Endodermal cell (in vitro differentiated cells): ENCODE measurements around the gene DTYMK. TPM values are rescaled to one million over a fixed set of nuclear protein-coding genes. Genes with fewer than 3 reads are reported as not detected.

Experiments used
- DNase-seq: peaks from one replicate; pipeline ENCODE4 v3.0.0-alpha.2; 2017
- H3K27ac ChIP-seq: 2 replicates; pipeline ENCODE4 v1.5.1; 2013; ENCODE audit warnings: mild to moderate bottlenecking, low read depth, low read length, moderate library complexity
- H3K27me3 ChIP-seq: 2 replicates; pipeline ENCODE4 v1.6.1; 2013; ENCODE audit warnings: mild to moderate bottlenecking, low read length, moderate library complexity; ENCODE audit not compliant: insufficient read depth, control insufficient read depth, poor library complexity, severe bottlenecking
- H3K36me3 ChIP-seq: 2 replicates; pipeline ENCODE4 v1.7.0; 2013; ENCODE audit warnings: mild to moderate bottlenecking, low read length, moderate library complexity; ENCODE audit not compliant: control insufficient read depth, insufficient read depth
- H3K4me1 ChIP-seq: one replicate; pipeline ENCODE4 v1.7.0; 2013; ENCODE audit warnings: low read length; ENCODE audit not compliant: control insufficient read depth, insufficient read depth
- H3K4me3 ChIP-seq: 2 replicates; pipeline ENCODE4 v1.5.1; 2013; ENCODE audit warnings: mild to moderate bottlenecking, low read length, moderate library complexity
- H3K9ac ChIP-seq: 2 replicates; pipeline ENCODE4 v1.6.1; 2013; ENCODE audit warnings: mild to moderate bottlenecking, low read length, moderate library complexity; ENCODE audit not compliant: poor library complexity, severe bottlenecking; ENCODE audit errors: extremely low read depth
- H3K9me3 ChIP-seq: 2 replicates; pipeline ENCODE4 v1.6.1; 2013; ENCODE audit warnings: mild to moderate bottlenecking, low read length, moderate library complexity; ENCODE audit not compliant: control insufficient read depth
- H3K27ac Mint-ChIP-seq: 2 replicates; pipeline ENCODE4 v1.8.0; 2020; ENCODE audit warnings: mixed read lengths
- H3K27me3 Mint-ChIP-seq: 2 replicates; pipeline ENCODE4 v1.8.0; 2021; ENCODE audit warnings: mild to moderate bottlenecking, mixed read lengths; ENCODE audit not compliant: insufficient read depth
- H3K36me3 Mint-ChIP-seq: 2 replicates; pipeline ENCODE4 v1.8.0; 2020; ENCODE audit warnings: low read depth, mixed read lengths
- H3K4me1 Mint-ChIP-seq: 2 replicates; pipeline ENCODE4 v1.8.0; 2020; ENCODE audit warnings: mixed read lengths
- H3K4me3 Mint-ChIP-seq: 2 replicates; pipeline ENCODE4 v1.8.0; 2020; ENCODE audit warnings: mild to moderate bottlenecking, moderate library complexity, mixed read lengths
- H3K9me3 Mint-ChIP-seq: 2 replicates; pipeline ENCODE4 v1.8.0; 2020; ENCODE audit warnings: mild to moderate bottlenecking, mixed read lengths
- WGBS, 2 experiments: methylation state at CpG; one replicate each; pipeline versions ENCODE4 v1.1.5 to v1.1.7; 2013; ENCODE audit warnings: missing lambda C conversion rate in 2 of 2, mixed read lengths in 1 of 2; ENCODE audit not compliant: insufficient coverage in 1 of 2, insufficient read length in 1 of 2; 5-methylcytosine and 5-hydroxymethylcytosine counted together
- total RNA-seq, 2 donors: library from RNA; stranded (reverse); fragmentation: NEBNext Ultra II Directional in 1 of 2; extraction: Animal tissue kit (Norgen Biotek cat#: 25700) in 1 of 2; gene quantifications; 2 replicates in 1 of 2; 3 replicates in 1 of 2; pipeline ENCODE4 v1.2.1, GENCODE V29; 2021
- TF ChIP-seq, protein P1 (sequence below): fragments of 200-600 bp; sonication (generic); conservative IDR thresholded peaks from 2 replicates; pipeline ENCODE4 v1.5.0; 2021; ENCODE audit warnings: antibody characterized with exemption, mild to moderate bottlenecking

DTYMK gene
- total RNA-seq, 2 donors from 2014 or later, result 60.9 to 62.4 TPM

DNA sequence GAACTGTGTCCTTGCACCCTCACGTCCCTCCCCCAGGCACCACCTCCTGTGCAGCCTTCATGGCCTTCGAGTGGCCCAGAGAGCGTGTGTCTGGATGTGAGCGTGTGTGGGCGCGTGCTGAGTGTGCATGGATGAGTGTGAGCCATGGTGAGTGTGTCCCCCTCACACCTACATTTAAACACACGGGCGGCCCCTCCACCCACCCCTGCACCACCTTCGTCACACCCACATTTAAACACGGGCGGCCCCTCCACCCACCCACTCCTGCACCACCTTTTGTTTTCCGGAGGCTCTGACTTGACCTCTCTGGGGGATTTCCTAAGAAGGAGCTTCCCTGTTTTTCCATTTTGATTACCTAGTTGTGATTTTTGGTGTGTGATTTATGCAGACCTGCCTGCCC, 17.8 kb downstream of the DTYMK start:
- TF ChIP-seq, protein P1, sequence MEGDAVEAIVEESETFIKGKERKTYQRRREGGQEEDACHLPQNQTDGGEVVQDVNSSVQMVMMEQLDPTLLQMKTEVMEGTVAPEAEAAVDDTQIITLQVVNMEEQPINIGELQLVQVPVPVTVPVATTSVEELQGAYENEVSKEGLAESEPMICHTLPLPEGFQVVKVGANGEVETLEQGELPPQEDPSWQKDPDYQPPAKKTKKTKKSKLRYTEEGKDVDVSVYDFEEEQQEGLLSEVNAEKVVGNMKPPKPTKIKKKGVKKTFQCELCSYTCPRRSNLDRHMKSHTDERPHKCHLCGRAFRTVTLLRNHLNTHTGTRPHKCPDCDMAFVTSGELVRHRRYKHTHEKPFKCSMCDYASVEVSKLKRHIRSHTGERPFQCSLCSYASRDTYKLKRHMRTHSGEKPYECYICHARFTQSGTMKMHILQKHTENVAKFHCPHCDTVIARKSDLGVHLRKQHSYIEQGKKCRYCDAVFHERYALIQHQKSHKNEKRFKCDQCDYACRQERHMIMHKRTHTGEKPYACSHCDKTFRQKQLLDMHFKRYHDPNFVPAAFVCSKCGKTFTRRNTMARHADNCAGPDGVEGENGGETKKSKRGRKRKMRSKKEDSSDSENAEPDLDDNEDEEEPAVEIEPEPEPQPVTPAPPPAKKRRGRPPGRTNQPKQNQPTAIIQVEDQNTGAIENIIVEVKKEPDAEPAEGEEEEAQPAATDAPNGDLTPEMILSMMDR, result no peak
- DNase-seq, result no peak
- Histone ChIP-seq H3K9me3 (no peaks in the 10 kb centered on the region), H3K27me3 (no peaks in the 10 kb centered on the region), H3K36me3 (peaks cover 41% of the 10 kb centered on the region), H3K27ac (no peak overlapping the region), H3K9ac (no peak overlapping the region), H3K4me3 (no peak overlapping the region), H3K4me1 (no peaks in the 10 kb centered on the region)
- H3K27ac Mint-ChIP-seq, result no peak overlapping the region
- H3K36me3 Mint-ChIP-seq, result peaks cover 48% of the 10 kb centered on the region
- peaks cover 4% of the 10 kb centered on the region for H3K4me1 Mint-ChIP-seq
- 90% methylated on average over 12 of the region's 12 CpGs; no CpG with 5 or more reads in 1 of the 2 experiments for WGBS, 2 experiments
- no peaks in the 10 kb centered on the region for H3K9me3 Mint-ChIP-seq
- no peak overlapping the region for H3K4me3 Mint-ChIP-seq
- no peaks in the 10 kb centered on the region for H3K27me3 Mint-ChIP-seq

DNA sequence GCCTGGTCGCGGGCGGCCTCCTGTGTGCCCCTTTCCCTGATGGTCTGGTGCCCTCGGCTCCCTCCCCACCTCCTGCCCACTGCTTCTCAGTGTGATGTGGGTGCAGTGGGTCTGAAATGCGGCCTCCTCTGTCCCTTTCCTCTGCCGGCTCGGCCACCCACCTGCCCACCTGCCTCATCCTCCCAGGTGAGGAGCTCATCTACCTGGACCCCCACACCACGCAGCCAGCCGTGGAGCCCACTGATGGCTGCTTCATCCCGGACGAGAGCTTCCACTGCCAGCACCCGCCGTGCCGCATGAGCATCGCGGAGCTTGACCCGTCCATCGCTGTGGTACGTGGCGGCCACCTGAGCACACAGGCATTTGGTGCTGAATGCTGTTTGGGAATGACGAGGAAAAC, 18.3 kb downstream of the DTYMK start:
- peaks cover 48% of the 10 kb centered on the region for H3K36me3 Mint-ChIP-seq
- Histone ChIP-seq H3K4me3 (no peak overlapping the region), H3K27ac (no peak overlapping the region), H3K36me3 (peaks cover 41% of the 10 kb centered on the region), H3K4me1 (no peaks in the 10 kb centered on the region), H3K9ac (no peak overlapping the region), H3K9me3 (no peaks in the 10 kb centered on the region), H3K27me3 (no peaks in the 10 kb centered on the region)
- WGBS, 2 experiments, result 98% methylated on average over 14 to 21 of the region's 21 CpGs
- no peak overlapping the region for H3K27ac Mint-ChIP-seq
- TF ChIP-seq, protein P1, result no peak
- DNase-seq, result no peak
- H3K9me3 Mint-ChIP-seq, result no peaks in the 10 kb centered on the region
- H3K4me1 Mint-ChIP-seq, result peaks cover 4% of the 10 kb centered on the region
- H3K27me3 Mint-ChIP-seq, result no peaks in the 10 kb centered on the region
- H3K4me3 Mint-ChIP-seq, result no peak overlapping the region

DNA sequence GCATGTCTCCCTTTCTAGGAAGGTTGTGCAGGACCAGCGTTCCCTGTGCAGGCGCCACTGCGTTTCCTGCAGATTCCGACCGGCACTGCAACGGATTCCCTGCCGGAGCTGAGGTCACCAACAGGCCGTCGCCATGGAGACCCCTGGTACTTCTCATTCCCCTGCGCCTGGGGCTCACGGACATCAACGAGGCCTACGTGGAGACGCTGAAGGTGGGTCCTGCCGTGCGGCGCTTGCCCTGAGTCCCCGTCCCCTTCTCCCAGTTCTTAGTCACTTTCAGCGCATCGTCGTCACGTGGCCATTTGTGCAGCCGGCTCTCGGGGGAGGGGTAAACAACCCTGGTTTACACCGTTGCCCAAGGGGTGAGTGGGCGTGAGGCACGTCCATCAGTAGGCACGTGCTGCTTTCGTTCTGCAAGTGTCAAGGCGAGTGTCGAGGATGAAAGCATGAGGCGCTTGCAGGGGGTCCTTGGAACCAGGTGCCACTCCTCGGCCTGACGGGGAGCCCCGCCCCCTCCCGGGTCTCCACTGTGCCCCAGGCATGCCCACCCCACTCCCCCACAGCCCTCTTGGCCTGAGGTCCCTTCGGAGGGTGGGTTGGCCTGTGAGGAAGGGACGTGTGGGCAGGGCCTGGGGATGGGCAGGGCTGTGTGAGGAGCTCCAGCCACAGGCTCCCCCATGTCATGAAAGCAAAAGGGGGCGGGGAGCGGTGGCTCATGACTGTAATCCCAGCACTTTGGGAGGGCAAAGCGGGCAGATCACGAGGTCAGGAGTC, 19.8 kb downstream of the DTYMK start:
- Mint-ChIP-seq H3K4me3 (no peak overlapping the region), H3K27ac (no peak overlapping the region)
- no peak overlapping the region for H3K9ac ChIP-seq

More for the DNA sequence above, 19.8 kb downstream of the DTYMK start:
- Histone ChIP-seq H3K36me3 (peaks cover 48% of the 10 kb centered on the region), H3K9me3 (no peaks in the 10 kb centered on the region), H3K4me3 (no peak overlapping the region), H3K4me1 (no peaks in the 10 kb centered on the region), H3K27ac (no peak overlapping the region), H3K27me3 (no peaks in the 10 kb centered on the region)
- H3K27me3 Mint-ChIP-seq, result no peaks in the 10 kb centered on the region
- no peak for DNase-seq
- peaks cover 4% of the 10 kb centered on the region for H3K4me1 Mint-ChIP-seq
- H3K9me3 Mint-ChIP-seq, result no peaks in the 10 kb centered on the region
- peaks cover 48% of the 10 kb centered on the region for H3K36me3 Mint-ChIP-seq
- TF ChIP-seq, protein P1, result no peak
- WGBS, 2 experiments, result 77 to 89% methylated on average over 30 to 42 of the region's 42 CpGs
